Fibroblast of lung (primary cell): ENCODE results near the gene FN3K. TPM values are rescaled to one million over a fixed set of nuclear protein-coding genes. Genes with fewer than 3 reads are reported as not detected.
A peak's percentile ranks its signal among the peaks of the same experiment; 100 is the strongest.
"Not testable (repeated sequence)": the region's sequence is repeated elsewhere in the genome, so short reads cannot be mapped to it uniquely, and the experiment has no call there.

ENCODE experiments used
- DNase-seq, 2 donors: peaks; one replicate each; pipeline versions ENCODE4 v3.0.0 to v3.0.0-alpha.2; 2010; ENCODE audit warnings: low read depth in 2 of 2
- H2AFZ ChIP-seq: 2 replicates; pipeline ENCODE4 v1.5.1; 2012; ENCODE audit warnings: low read length, control low read depth, inconsistent platforms
- H3K27ac ChIP-seq: 2 replicates; pipeline ENCODE4 v1.5.1; 2011; ENCODE audit warnings: low read length, control low read depth; ENCODE audit not compliant: insufficient read depth
- H3K27me3 ChIP-seq: 2 replicates; pipeline ENCODE4 v1.5.1; 2011; ENCODE audit warnings: mild to moderate bottlenecking, low read length; ENCODE audit not compliant: control insufficient read depth, insufficient read depth
- H3K36me3 ChIP-seq: 2 replicates; pipeline ENCODE4 v1.5.1; 2011; ENCODE audit warnings: low read length; ENCODE audit not compliant: control insufficient read depth, insufficient read depth
- H3K4me1 ChIP-seq: 2 replicates; pipeline ENCODE4 v1.5.1; 2011; ENCODE audit warnings: low read length; ENCODE audit not compliant: control insufficient read depth, insufficient read depth; ENCODE audit errors: extremely low read depth
- H3K4me2 ChIP-seq: 2 replicates; pipeline ENCODE4 v1.5.1; 2011; ENCODE audit warnings: low read length, control low read depth; ENCODE audit not compliant: insufficient read depth; ENCODE audit errors: extremely low read depth
- H3K4me3 ChIP-seq, 4 experiments: fragments of 200-600 bp in 1 of 4; sonication (generic) in 1 of 4; replicated peaks in 1 of 4; 2 replicates each; pipeline ENCODE4 v1.5.1; 2011 to 2016; ENCODE audit warnings: low read length in 4 of 4, low read depth in 3 of 4, mild to moderate bottlenecking in 3 of 4, control low read depth in 2 of 4, inconsistent platforms in 1 of 4, mixed read lengths in 1 of 4; ENCODE audit not compliant: insufficient read depth in 1 of 4; ENCODE audit errors: control extremely low read depth in 1 of 4
- H3K79me2 ChIP-seq: 2 replicates; pipeline ENCODE4 v1.5.1; 2012; ENCODE audit warnings: mild to moderate bottlenecking, low read length, inconsistent platforms; ENCODE audit not compliant: control insufficient read depth, insufficient read depth
- H3K9ac ChIP-seq: 2 replicates; pipeline ENCODE4 v1.5.1; 2011; ENCODE audit warnings: mild to moderate bottlenecking, low read length, control low read depth; ENCODE audit not compliant: insufficient read depth
- H3K9me3 ChIP-seq: 2 replicates; pipeline ENCODE4 v1.5.1; 2012; ENCODE audit warnings: low read depth, low read length; ENCODE audit not compliant: control insufficient read depth, insufficient read depth
- H4K20me1 ChIP-seq: 2 replicates; pipeline ENCODE4 v1.5.1; 2011; ENCODE audit warnings: low read length; ENCODE audit not compliant: control insufficient read depth, insufficient read depth; ENCODE audit errors: extremely low read depth
- EZH2 ChIP-seq: IDR thresholded peaks from 2 replicates; pipeline ENCODE4 v1.5.1; 2012; ENCODE audit warnings: low read length, control low read depth, mild to moderate bottlenecking; ENCODE audit errors: missing control alignments
- polyA plus RNA-seq, 2 donors: library from polyadenylated mRNA; depleted of rRNA in 1 of 2; stranded (reverse) in 1 of 2; unstranded in 1 of 2; fragments of >200 nt; gene quantifications; 2 replicates each; pipeline ENCODE4 v1.2.1, GENCODE V29; 2011 to 2012; ENCODE audit warnings: missing spikeins in 1 of 2
- total RNA-seq: library from RNA; depleted of rRNA; stranded (reverse); fragments of >200 nt; gene quantifications from 2 replicates; pipeline ENCODE4 v1.2.1, GENCODE V29; 2014
- TF ChIP-seq, protein P1 (sequence below), 2 donors: IDR thresholded peaks in 1 of 2; conservative IDR thresholded peaks in 1 of 2; 1 replicate in 1 of 2; 2 replicates in 1 of 2; pipeline ENCODE4 v1.5.1; 2011 to 2012; ENCODE audit warnings: low read length in 2 of 2, control low read depth in 1 of 2, inconsistent platforms in 1 of 2, low read depth in 1 of 2, mild to moderate bottlenecking in 1 of 2

Gene FN3K
- total and polyA plus RNA-seq, 2 donors (not counting 1 experiment from before 2014, with no cell fraction given): 0.61 to 8.9 TPM

DNA sequence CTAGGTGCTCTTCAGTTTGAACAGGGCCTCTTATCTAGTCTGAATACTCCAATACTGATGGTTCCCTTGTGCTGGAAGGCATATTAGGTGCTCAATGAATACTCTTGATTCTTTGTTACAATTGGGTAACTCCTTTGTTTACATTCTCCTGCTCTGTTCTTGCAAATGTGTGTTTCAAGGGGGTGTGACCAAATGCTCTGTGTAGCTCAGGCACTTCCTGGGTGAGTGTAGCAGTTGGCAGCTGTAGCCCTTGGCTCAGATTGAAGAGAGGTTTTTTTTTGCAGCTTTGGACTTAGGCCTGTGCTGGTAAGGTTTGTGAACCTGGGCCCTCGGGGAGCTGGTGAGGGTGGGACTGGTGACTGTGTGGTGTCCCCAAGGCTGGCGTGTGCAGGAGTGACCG, 36.6 kb downstream of the FN3K start:
- Histone ChIP-seq H3K36me3 (peaks cover 6% of the 10 kb centered on the region), H2AFZ (no peak overlapping the region), H4K20me1 (no peaks in the 10 kb centered on the region), H3K9me3 (no peaks in the 10 kb centered on the region), H3K4me2 (no peak overlapping the region), H3K79me2 (no peaks in the 10 kb centered on the region), H3K27ac (no peak overlapping the region), H3K27me3 (no peaks in the 10 kb centered on the region), H3K4me1 (peaks cover 3% of the 10 kb centered on the region), H3K9ac (no peak overlapping the region), H3K4me3 (no peak overlapping the region)
- TF ChIP-seq, protein P1, sequence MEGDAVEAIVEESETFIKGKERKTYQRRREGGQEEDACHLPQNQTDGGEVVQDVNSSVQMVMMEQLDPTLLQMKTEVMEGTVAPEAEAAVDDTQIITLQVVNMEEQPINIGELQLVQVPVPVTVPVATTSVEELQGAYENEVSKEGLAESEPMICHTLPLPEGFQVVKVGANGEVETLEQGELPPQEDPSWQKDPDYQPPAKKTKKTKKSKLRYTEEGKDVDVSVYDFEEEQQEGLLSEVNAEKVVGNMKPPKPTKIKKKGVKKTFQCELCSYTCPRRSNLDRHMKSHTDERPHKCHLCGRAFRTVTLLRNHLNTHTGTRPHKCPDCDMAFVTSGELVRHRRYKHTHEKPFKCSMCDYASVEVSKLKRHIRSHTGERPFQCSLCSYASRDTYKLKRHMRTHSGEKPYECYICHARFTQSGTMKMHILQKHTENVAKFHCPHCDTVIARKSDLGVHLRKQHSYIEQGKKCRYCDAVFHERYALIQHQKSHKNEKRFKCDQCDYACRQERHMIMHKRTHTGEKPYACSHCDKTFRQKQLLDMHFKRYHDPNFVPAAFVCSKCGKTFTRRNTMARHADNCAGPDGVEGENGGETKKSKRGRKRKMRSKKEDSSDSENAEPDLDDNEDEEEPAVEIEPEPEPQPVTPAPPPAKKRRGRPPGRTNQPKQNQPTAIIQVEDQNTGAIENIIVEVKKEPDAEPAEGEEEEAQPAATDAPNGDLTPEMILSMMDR (conservative IDR thresholded peaks at IDR 0.05 in 1 of 2, IDR thresholded peaks at IDR 0.05 in 1 of 2; ENCODE audit: low read depth in 1 of 2, low read length in 2 of 2): no peak
- TF ChIP-seq EZH2: no peak
- peak; percentile 60 to 77 for DNase-seq

DNA sequence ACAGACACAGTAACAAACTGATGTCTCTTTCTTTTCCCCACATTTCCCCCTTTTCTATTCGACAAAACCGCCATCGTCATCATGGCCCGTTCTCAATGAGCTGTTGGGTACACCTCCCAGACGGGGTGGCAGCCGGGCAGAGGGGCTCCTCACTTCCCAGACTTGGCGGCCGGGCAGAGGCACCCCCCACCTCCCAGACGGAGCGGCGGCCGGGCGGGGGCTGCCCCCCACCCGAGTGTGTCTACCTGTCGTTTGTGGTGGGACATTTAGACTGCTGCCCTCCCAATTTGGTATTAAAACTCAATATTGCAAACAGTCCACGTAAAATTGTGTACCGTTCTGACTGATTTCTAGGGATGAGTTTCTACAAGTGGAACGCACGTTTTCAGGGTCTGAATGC, 39.0 kb downstream of the FN3K start:
- H2AFZ ChIP-seq, H3K36me3 ChIP-seq, H3K79me2 ChIP-seq, H3K27ac ChIP-seq, H4K20me1 ChIP-seq, DNase-seq, H3K27me3 ChIP-seq, H3K9ac ChIP-seq, H3K9me3 ChIP-seq, H3K4me2 ChIP-seq, H3K4me3 ChIP-seq, H3K4me1 ChIP-seq: not testable (repeated sequence)

DNA sequence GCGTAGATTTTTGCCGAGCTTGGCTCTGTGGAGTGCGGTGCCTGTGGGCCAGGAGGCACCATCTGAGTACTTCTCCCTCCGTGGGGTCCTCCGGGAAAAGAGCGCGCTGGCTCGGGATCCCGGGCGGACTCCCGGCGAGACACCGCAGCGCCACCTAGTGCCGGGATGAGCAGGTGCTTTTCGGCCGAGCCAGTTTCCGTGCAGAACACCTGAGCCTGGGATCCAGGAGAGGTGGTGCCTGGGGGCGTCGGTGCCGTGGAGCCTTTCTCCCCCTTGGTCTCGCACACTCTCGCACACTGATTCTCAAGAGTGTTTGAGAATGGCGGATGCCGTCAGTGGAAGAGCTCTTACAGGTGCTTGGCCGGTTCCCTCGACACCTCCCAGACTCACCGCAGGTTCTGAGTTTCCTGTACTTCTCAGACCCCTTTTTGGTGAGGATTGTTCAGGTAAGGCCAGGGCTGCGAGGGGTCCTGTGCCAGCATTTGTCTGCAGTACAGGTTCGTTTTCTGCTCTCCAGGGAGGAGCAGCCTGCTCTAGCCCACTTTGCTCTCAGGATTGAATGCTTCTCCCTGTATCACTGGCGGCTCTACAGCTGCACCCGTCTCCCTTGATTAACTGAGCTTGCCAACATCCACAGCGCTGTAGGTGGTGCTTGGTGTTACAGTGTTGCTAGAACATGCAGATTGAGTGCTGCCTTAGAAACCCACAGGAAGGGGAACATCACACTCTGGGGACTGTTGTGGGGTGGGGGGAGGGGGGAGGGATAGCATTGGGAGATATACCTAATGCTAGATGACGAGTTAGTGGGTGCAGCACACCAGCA, 39.8 kb downstream of the FN3K start:
- Histone ChIP-seq H3K4me3 (peak overlapping the region in 1 of 4 experiments; percentile 25), H2AFZ (no peak overlapping the region), H3K79me2 (no peaks in the 10 kb centered on the region), H3K27me3 (no peaks in the 10 kb centered on the region), H3K4me1 (peaks cover 4% of the 10 kb centered on the region), H3K36me3 (peaks cover 2% of the 10 kb centered on the region), H4K20me1 (no peaks in the 10 kb centered on the region), H3K9me3 (no peaks in the 10 kb centered on the region), H3K4me2 (no peak overlapping the region), H3K9ac (no peak overlapping the region), H3K27ac (no peak overlapping the region)
- no peak for TF ChIP-seq EZH2
- TF ChIP-seq, protein P1 (conservative IDR thresholded peaks at IDR 0.05 in 1 of 2, IDR thresholded peaks at IDR 0.05 in 1 of 2; ENCODE audit: low read depth in 1 of 2, low read length in 2 of 2): peak; percentile 59 to 74
- DNase-seq: peak; percentile 34 to 40
